Activated CD4-positive, alpha-beta T cell treated with anti-CD3 and anti-CD28 coated beads for 48 hours (primary cell): Measurements from ENCODE around the gene LRCH1.

Experiments
- DNase-seq: peaks from one replicate; pipeline ENCODE4 v3.0.0-alpha.2; 2020

LRCH1 gene

DNA sequence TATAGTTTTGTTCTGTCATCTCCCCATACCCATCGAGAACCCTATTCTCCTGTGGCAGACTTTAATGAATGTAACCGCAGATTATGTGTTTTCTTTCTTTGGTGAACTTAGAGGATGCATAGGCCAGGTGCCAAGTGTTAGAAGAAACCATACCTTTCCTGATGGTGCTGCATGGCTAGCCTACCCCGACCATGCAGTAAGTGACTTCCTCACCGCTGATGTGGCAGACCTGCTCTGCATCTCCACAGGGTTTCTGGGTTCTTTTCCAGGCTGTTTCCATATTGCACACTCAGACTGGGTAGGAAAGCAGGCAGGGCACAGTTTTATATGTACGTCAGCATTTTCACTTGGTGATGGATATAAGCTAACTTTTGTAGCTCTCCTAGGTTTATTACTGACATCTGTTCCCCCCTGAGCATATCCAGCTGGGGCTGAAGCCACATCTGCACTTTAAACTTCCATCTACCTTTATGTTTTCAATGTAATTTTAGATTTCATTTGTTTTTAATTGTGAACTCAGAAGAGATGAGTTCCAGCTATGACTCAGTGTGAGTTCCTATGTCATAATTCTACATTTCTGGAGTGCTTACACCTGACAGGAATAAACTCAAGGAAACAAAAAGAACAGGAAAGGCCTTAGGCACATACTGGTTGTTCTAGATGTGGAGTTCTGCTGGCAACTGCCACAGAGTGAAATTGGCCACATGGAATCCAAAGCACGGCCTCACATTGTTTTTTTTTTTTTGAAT, 42.3 kb downstream of the LRCH1 start:
- no peak for DNase-seq

DNA sequence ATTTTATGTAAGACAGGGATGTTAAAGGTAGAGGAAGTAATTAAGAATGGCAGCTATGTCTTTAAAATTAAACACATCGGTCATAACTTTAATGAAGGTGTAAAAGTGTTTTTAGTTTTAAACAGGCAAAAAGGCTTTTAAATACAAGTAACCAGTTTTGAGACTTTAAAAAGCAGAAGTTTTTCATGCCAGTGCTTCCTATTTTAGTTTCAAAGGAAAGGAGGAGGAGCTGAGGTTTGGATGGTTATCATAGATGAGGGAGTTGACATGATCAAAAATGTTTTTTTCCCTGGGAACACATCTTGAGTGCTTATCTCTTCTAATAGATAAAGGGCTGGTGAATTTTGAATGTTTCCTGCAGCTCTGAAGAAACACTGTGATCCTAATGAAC, 42.9 kb downstream of the LRCH1 start:
- no peak for DNase-seq

DNA sequence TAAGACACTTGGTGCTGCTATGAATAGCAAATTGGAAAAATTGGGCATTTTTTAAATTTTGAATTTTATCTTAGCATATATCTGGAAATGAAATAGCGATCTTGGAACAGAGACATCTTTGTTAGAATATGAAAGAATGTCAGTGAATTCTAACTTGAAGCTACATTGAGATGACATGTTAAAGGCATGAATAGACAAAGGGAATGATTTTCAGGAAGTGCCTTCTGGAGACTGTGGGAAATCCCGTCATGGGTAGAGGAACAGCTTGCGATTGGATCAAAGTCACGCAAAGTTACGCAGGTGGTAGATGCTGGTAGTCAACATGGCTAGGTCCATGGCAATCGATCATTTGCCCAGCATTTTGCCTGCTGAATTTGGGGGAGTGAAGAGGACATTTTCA, 43.5 kb downstream of the LRCH1 start:
- no peak for DNase-seq

DNA sequence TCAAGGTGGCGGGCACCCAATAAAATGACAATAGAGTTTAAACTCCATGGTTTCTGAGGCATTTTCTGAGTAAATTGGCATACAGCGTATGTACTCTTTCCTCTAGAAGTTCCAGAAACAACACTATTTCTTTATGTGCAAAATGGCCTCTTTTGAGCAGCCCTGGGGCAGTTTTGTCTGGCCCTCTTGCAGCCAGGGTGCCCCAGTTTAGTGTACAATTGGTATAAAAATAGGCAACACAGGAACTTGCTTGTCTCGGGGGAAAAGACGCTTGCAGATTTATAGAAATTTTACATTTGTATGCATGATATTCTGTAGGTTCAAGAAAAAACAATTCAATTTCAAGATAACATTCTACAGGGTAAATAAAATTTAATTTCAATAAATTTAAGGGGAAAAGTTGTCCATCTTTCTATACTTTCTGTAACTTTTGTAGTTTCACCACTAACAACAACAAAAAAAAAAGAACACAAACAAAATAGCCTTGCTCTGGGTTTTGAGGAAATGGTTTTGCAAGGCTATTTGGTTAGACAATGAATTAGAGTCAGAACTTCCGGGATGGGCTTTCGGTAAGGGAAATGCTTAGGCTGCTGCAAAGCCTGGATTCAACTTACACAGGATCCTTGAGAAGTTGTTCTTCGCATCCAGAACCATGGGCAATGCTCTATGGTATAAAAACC, 45.3 kb downstream of the LRCH1 start:
- DNase-seq = no peak

DNA sequence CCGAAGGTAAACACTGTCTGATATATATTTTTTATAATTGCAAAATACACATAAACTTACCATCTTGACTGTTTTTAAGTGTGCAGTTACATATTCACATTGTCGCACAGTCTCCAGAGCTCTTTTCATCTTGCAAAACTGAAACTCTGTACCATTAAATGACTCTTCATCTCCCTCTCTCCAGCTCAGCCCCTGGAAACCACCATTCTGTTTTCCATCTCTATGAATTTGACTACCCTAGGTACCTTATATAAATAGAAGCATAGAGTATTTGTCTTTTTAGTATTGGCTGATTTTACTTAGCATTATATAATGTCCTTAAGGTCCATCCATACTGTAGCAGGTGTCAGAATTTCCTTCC, 45.8 kb downstream of the LRCH1 start:
- DNase-seq = no peak

DNA sequence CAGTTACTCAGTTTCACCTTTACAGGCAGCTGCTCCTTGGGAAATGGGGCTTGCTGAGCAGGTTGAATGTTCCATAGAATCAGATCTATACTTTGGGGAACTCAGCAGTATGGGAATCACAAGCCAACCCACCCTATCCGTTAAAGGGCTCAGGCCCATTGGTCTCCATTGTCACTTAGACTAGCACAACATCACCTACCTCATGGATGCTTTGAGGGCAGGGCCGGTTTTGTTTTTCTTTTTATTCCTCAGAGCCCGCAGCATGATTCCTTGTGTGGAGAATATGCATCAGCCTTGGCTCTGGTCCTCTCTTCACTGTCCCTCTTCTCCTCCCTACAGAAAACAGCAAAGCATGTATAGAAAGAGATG, 48.0 kb downstream of the LRCH1 start:
- no peak for DNase-seq

DNA sequence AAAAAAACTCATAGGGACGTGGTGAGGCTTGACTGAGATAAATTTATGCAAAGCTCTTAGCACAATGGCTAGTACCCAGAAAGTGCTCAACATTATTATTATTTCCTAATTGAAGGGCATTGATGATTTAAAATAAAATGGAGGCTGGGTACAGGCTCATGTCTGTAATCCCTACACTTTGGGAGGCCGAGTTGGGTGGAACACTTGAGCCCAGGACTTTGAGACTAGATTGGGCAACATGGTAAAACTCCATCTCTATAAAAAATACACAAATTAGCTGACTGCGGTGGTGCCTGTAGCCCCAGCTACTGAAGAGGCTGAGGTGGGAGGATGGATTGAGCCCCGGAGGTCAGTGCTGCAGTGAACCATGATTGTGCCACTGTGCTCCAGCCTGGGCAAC, 49.6 kb downstream of the LRCH1 start:
- no peak for DNase-seq

DNA sequence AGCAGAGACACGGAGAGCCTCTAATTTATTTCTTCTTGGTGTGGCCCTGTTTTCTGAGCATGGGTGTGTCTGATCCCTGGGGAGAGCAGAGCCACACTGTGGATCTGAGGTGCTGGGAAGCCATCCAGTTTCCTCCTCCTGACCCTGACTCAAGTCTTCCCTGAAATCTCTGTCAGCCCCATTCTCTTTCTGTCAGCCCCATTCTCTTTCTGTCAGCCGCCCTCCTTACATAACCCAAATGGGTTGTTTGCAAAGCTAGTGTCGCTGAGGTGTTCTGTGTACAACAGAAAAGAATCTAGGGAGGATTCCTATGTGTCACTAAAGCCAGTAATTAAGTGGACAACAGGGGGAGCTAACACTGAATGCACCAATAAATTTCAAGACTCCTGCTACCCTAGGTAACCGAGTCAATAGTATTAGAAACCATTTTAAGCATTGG, 50.2 kb downstream of the LRCH1 start:
- no peak for DNase-seq

DNA sequence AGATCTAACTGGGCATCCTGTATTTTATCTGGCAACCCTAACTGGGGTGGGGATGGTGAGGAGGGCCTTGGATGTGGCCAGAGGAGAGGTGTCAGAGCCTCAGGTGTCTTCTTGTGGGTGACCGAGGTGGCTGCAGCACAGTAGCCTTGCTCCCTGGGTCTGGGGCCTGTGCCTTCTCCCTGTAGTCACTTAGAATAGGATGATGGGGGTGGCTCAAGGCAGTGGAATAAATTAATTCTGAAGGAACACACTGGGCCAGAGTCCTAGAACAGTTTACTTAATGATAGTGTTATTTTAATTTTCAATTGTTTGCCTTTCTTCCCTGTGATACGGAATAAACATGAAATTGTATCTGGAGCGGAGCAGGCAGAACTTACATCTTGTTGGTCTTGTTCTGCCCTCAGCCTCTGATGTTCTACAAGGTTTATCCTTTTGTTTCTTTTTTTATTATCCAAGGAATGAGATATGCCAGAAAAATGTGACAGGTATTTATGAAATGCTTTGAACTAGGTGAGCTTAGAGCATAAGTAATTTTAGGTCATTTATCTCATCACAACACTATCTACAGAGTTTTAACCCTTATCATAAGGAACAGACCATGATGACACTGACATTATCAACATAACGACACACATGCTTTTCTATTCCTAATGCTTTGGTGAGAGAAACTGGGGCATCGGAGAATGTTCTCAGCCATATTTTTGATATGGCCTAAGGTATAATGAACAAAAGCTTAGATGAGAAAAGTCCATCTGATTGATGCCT, 51.4 kb downstream of the LRCH1 start:
- DNase-seq = no peak

DNA sequence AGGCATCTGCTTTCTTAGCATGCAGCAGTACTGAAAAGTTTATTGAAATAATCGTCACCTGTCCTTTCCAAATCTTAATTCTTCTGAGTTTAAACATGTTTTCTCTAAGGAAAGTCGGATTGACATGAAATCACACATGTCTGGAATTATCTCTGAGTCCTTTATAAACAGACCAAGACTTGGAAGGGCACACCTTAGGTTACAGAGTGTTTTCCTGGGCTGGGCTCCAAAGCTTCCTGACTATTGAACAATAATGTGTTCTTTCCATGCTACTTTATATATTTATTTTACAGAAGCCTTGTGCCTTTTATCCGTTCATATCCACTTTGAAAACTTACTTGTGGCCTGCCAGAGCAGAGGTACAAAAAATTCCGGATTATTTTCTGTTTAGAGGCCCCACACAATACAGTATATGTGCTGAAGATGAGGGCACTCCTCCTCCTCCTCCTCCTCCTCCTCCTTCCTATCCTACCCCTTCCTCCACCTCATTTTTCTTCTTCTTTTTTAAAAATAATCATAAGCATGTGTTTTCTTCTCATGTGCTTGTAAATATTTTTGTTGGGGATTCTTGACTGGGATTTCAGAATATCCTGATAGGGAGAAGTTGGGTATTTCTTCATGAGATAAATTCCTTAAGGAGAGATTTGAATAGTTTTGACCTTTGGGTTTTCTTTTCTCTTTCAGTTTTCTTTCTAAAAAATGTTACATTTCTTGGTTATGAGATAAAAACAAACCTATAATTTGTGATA, 52.3 kb downstream of the LRCH1 start:
- DNase-seq = no peak

DNA sequence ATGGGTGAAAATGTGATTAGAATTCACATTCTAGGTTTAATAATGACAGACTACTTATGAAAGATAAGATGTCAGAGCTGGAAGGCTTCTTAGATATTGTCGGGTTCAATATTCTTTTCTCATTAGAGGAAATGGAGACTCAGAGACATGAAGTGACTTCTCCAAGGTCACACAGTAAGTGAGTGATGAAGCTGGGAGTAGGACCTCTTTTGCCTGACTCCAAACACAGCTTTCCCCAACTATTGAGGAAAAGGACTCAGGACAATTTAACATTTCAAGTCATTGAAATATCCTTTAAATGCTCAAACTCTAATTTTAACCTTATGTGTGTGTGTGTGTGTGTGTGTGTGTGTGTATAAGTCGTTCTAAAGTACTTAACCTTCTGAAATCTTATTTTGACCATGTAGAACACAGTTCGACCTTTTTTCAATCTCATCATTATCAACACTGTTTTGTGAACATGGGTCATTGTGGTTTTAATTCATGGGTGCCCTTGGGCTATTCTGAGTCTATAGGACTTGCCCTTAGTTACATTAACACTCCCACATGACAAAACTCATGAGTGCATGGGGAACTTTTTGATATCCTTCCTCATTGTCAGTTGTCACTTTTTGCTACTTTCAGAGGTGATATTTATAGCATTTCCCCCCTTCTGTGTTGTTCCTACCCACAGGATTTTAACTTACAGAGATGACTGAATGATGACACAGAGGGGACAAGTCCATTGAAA, 53.0 kb downstream of the LRCH1 start:
- no peak for DNase-seq

DNA sequence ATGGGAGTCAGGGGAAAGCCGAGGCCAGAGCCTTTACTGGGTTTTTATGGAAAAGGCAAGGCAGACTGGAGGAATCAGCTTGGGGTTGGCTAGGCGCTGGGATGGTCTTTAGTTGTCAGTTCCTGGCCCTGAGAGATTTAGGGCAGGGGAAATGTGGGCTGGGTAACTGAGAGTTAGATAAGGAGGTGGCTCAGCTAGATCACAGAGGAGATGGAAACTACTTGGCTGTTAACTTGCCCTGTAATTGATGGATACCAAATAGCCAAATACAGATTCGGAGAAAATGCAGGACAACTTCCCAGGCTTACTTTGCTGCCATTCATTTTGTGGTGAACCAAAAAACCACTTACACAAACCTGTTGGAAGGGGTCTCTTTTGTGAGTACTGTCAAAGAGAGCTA, 54.0 kb downstream of the LRCH1 start:
- no peak for DNase-seq

DNA sequence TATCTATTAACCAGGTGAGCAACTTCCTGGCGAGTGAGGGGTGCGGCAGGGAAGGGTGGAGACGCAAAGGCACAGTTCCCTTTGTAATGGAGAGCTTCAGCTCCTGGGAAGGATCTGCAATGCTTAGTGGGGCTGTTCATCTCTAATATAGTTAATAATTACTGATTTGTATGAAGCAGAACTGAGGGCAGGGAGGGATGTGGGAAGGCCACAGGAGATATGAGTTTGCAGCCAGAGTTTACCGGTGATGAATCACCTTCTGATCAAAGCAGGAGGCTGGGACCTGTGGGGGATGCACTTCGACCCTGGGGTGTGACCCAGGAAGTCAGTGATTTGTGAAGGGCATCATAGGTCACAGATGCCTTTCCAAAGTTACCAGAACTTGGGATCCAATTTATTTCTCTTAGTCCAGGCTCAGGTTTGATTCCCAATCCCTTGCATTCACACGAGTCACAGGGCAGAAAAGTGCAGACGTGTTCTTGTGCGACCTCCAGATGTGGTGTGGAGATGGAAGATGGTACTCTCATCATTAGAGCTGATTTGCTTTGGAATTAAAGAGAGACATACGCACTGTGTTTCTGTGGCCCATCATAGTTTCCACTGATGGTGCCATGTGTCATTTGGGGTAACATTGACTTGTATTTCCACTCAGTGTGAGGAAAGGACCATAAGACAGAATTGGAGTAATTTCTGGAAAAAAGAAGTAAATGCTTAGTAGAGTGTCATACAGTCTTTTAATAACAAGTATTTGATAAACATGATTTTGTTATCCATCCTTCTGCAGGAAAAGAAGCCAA, 55.0 kb downstream of the LRCH1 start:
- peak; percentile 24 for DNase-seq

DNA sequence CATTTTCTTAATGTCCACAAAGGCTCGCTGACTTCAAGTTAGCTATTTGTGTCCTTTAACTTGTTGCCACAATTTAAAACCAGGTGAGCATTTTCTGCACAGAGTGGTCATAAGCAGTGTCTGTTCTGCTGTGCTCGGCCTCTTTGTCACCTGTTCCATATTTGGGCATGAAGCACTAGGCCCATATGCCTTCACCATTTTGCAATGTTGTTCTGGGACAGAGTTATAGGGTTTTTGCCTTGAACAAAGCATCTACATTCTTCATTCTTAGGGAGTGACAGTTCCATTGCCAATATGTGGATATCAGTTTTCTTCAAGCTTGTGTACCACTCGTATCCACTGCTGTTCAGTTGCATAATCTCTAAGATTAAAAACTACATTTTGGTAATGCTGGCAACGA, 56.1 kb downstream of the LRCH1 start:
- no peak for DNase-seq

DNA sequence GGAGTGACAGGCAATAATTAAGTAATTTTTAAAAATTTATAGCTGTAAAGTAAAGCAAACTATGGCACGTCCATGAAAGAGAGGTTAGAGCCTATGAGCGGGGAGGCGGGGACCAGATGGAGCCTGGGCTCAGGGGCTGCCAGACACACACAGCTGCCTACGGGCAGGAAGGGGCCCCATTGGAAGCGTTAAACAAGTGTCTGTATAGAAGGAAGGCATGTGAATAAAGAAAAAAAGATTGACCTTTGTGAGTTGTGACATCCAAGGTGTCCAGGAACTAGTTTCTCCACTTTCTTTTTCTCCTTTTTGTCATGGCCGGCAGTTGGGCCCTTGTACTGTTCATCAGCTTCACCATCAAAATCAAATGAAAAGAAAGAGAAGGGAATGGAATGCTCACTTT, 56.8 kb downstream of the LRCH1 start:
- no peak for DNase-seq

DNA sequence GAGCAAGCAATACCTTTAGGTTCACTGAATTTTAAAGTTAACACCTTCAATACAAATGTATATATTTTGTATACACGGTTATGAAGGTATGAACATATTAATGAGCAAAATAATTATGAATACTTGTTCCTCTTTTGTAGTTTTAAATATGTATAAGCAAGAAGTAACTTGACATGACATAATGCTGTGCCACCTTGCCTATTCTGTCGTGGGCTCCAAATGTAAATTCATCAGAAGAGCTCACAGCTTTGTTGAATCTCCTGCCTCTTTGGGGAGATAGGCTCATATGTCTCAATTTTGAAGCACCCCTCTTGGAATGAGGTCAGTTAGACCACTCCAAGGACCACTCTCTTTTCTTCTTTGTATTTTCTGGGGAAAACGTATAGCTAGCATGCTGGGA, 59.3 kb downstream of the LRCH1 start:
- no peak for DNase-seq

DNA sequence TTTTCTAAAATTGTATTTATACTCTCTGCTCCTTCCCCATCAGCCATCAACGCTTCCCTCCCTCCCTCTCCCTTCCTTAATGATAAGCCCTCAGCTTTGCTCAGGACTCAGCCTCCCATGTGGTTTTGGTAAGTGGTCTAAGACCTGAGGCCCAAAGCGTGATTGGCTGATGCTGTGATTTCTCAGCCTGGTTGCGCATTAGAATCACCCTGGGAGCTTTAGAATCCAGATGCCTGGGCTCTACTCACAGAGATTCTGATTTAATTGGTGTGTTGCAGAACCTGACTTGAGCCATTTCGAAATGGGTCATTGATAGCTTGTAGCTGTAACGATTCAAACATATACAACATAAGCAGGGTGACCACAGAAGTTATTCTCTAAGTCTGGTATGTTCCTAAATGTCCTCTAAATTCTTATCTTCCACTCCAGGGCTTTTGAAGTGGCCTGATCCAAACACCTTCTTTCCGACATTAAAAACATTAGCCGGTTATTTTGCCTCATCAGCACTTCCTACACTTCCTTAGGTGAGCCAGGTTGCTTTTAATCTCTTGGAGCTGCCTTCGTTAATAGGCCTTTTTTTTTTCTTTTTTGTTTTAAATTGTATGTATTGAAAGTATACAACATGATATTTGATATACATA, 60.6 kb downstream of the LRCH1 start:
- no peak for DNase-seq

DNA sequence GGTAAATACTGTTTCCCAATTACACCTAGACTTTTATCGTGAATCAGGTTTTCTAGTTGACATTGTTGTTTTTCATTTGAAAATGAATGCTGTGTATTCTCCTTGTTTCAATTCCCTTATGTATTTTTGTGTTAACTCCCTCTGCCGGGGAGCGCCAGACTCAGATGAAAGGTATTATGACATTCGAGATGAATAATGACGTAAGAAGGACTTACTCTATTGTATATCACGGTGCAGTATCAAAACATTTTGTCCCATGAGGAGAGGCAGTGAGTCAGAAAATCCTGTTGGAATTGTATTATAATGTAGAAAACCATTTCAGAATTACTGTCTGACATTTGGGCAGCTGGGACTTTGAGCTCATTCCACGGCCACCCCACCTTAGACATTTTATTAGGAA, 61.6 kb downstream of the LRCH1 start:
- no peak for DNase-seq

DNA sequence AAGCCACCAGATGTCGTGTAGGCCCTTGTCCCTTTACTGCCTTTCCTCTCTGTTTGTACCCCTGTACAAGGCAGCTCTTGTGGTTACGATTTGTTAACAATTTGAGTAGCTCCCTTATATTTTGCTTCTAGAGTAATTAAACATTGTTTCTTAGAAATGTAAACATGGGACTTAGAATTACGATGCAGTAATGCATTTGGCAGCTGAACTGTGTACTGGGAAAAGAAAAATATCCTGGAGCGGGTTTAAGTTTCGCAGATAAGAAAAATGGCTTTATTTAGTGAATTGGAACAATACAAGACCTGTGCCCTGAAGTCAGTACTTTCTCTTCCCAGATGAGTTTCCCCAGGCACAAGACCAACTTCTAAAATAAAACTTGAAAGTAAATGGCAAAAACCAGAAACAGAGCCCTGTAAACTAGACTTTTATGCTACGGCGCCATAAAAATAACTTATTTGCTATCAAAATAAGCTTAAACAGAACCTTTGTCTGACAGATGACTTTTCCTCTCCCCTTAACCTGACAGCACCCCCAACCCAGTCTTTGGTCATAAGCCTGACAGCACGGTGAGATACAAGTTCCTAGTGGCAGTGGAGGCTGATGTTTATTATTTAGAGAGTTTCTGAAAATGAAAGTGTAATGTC, 63.0 kb downstream of the LRCH1 start:
- no peak for DNase-seq

DNA sequence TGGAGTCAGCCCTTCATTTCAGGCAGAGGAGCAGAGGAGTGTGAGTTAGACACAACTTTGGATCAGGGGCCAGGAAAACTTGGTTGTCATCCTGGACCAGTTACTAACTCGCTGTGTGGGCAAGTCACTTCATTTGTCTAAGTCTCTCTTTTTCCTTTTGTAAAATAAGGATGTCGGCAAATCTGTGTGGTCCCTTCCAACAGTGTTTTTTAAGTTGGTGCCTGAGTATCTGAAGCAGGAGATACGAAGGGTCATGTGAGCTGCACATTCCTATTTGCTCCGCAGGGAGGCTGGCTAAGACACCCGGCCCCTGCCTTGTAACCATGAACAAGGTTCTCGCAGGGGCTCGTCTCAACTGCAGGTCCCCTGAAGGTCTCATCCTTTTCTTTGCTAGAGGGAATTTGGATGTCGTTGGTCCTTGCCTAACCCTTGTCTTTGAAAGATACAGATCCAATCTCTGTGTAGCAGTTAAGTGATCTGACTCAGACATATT, 64.3 kb downstream of the LRCH1 start:
- DNase-seq = no peak

DNA sequence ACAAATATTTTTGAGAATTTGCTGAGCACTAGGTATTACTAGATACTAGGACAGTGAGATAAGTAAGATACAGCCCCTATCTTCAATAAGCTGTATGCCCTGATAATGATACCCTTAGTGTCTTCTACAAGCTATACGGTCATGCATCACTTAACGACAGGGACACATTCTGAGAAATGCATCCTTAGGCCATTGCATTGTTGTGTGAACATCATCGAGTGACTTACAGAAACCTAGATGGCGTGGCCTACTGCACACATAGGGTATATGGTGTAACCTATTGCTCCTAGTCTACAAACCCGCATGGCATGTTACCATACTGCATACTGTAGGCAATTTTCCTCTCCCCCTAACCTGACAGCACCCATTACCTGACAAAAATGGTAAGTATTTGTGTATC, 64.9 kb downstream of the LRCH1 start:
- no peak for DNase-seq
